ENCODE data around the gene ZNF557. TPM values are rescaled to one million over a fixed set of nuclear protein-coding genes. Genes with fewer than 3 reads are reported as not detected.

ZNF557 gene
- total RNA-seq, 2 donors from 2014 or later = 6.5 to 6.6 TPM

- Histone ChIP-seq H3K9me3 (no peaks in the 10 kb centered on the region), H3K27me3 (no peaks in the 10 kb centered on the region), H3K36me3 (replicated peaks in 1 of 2; ENCODE audit: insufficient read depth in 1 of 2, low read depth in 2 of 2) (peaks cover under 1 to 11% of the 10 kb centered on the region in 2 donors), H3K4me3 (no peak overlapping the region), H3K27ac (no peak overlapping the region), H3K4me1 (peaks cover 12% of the 10 kb centered on the region)
- TF ChIP-seq POLR2A (IDR thresholded peaks at IDR 0.05) (no peak), CTCF (IDR thresholded peaks at IDR 0.05) (no peak)
- WGBS, 2 donors = 79 to 84% methylated on average over 2 of the region's 2 CpGs
- ATAC-seq (no peak), DNase-seq (no peak)
- intact Hi-C loops (cut with DNase I) = no loop called here
Observed at GRCh38 chr19:7067716-7068115, 1.8 kb upstream of the ZNF557 start.

- Histone ChIP-seq H3K4me3 (no peak overlapping the region), H3K36me3 (replicated peaks in 1 of 2; ENCODE audit: insufficient read depth in 1 of 2, low read depth in 2 of 2) (peaks cover 3 to 15% of the 10 kb centered on the region in 2 donors), H3K27ac (peak overlapping the region; percentile 12 to 94 (median 67)), H3K27me3 (no peaks in the 10 kb centered on the region), H3K9me3 (no peaks in the 10 kb centered on the region), H3K4me1 (peaks cover 12% of the 10 kb centered on the region)
- TF ChIP-seq CTCF (IDR thresholded peaks at IDR 0.05) = no peak
- TF ChIP-seq POLR2A (IDR thresholded peaks at IDR 0.05) = no peak
- ATAC-seq (no peak), DNase-seq (no peak)
- WGBS, 2 donors = 72 to 91% methylated on average over 4 to 6 of the region's 6 CpGs
- intact Hi-C loops (cut with DNase I) = no loop called here
Observed at GRCh38 chr19:7068599-7068998, 904 bp upstream of the ZNF557 start.

- Histone ChIP-seq H3K27ac (peak overlapping the region; percentile 48 to 94 (median 71)), H3K27me3 (no peaks in the 10 kb centered on the region), H3K4me1 (peaks cover 12% of the 10 kb centered on the region), H3K9me3 (no peaks in the 10 kb centered on the region), H3K4me3 (peak overlapping the region; percentile 68 to 99), H3K36me3 (replicated peaks in 1 of 2; ENCODE audit: insufficient read depth in 1 of 2, low read depth in 2 of 2) (peaks cover 3 to 20% of the 10 kb centered on the region in 2 donors)
- DNase-seq (no peak), ATAC-seq (no peak)
- 1 to 8% methylated on average over 4 to 12 of the region's 12 CpGs for WGBS, 2 donors
- TF ChIP-seq POLR2A (IDR thresholded peaks at IDR 0.05) (no peak), CTCF (IDR thresholded peaks at IDR 0.05) (no peak)
- intact Hi-C loops (cut with DNase I) = no loop called here
Observed at GRCh38 chr19:7069904-7070226, 362 bp downstream of the ZNF557 start.

GRCh38 chr19:7072541-7072940, 3.0 kb downstream of the ZNF557 start:
- H3K36me3 ChIP-seq (replicated peaks in 1 of 2; ENCODE audit: insufficient read depth in 1 of 2, low read depth in 2 of 2) = peaks cover 16 to 45% of the 10 kb centered on the region in 2 donors
- intact Hi-C loops (cut with DNase I) = no loop called here
- no peak for ATAC-seq
- no peak for DNase-seq
- no peak overlapping the region for H3K27ac ChIP-seq
- WGBS, 2 donors = 82 to 87% methylated on average over 6 of the region's 6 CpGs
- H3K9me3 ChIP-seq = peaks cover 0 to 1% (median 0%) of the 10 kb centered on the region in 3 donors
- H3K27me3 ChIP-seq = no peaks in the 10 kb centered on the region
- peaks cover 12% of the 10 kb centered on the region for H3K4me1 ChIP-seq
- H3K4me3 ChIP-seq = no peak overlapping the region
- TF ChIP-seq CTCF (IDR thresholded peaks at IDR 0.05) = no peak
- TF ChIP-seq POLR2A (IDR thresholded peaks at IDR 0.05) = no peak

GRCh38 chr19:7074705-7075282, 5.3 kb downstream of the ZNF557 start:
- TF ChIP-seq CTCF (IDR thresholded peaks at IDR 0.05) = no peak
- TF ChIP-seq POLR2A (IDR thresholded peaks at IDR 0.05) = no peak
- Histone ChIP-seq H3K4me1 (peaks cover 11% of the 10 kb centered on the region), H3K36me3 (replicated peaks in 1 of 2; ENCODE audit: insufficient read depth in 1 of 2, low read depth in 2 of 2) (peaks cover 33 to 62% of the 10 kb centered on the region in 2 donors), H3K27me3 (no peaks in the 10 kb centered on the region), H3K9me3 (peaks cover 0 to 23% (median 2%) of the 10 kb centered on the region in 3 donors), H3K4me3 (no peak overlapping the region), H3K27ac (no peak overlapping the region)
- intact Hi-C loops (cut with DNase I) = no loop called here
- WGBS, 2 donors = 94 to 98% methylated on average over 27 of the region's 29 CpGs
- DNase-seq (no peak), ATAC-seq (no peak)

Measured in body of pancreas (tissue), 4 donors.